NCI-H748 treated with DMSO at 0.1 percent for 48 hours (cell line): ENCODE results near the gene EME2.

Source experiments
- DNase-seq: peaks from one replicate; lab custom pipeline; 2025; lab: John Stamatoyannopoulos, UW

EME2 gene

DNA sequence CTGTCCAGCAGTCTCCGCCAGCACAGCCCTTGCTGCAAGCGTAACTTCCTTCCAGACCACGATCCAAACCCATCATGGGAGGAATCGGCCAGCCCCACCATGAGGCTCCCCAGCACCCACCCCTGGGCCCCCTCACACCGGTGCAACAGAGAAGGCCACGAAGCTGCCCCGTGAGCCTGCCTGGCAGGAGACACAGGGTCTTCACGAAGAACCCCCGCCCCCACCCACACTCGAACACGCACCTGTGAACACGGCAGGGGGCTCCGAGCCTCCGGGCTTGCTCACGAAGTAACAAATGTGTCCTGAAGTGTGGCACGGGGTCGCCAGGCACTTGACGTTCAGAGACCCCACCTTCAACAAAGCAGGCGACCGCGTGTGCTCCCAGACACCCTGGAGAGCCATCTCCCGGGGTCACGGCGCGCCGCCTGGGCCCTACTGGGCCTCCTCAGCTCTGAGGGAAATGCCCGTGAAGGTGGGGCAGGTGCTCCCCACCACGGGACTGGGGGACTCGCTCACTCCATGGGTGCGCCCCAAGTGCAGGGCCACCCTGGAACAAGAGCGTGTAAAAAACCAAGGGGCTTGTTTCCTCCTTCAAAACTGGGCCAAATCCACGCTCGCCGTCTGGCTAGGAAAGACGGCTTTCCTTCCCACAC is 46.4 kb downstream of the EME2 start:
- DNase-seq = no peak

DNA sequence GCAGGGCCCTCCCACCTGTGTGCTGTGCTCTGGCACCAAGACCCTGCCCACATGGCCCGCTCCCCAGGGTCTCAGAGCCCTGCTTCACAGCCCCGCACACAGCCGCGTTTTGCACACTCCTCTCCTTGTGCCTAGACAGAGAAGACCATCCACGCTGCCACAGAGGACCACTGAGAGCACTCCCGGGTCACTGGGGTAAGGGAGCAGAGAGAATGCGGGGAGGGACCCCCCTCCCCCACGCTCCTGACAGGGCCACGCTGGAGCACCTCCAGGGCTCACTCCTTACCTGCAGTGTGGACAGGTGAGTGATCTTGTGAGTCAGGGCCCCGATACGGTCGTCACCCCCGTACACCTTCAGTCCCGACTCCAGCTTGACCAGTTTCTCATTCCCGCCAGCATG is 47.0 kb downstream of the EME2 start:
- DNase-seq = no peak

DNA sequence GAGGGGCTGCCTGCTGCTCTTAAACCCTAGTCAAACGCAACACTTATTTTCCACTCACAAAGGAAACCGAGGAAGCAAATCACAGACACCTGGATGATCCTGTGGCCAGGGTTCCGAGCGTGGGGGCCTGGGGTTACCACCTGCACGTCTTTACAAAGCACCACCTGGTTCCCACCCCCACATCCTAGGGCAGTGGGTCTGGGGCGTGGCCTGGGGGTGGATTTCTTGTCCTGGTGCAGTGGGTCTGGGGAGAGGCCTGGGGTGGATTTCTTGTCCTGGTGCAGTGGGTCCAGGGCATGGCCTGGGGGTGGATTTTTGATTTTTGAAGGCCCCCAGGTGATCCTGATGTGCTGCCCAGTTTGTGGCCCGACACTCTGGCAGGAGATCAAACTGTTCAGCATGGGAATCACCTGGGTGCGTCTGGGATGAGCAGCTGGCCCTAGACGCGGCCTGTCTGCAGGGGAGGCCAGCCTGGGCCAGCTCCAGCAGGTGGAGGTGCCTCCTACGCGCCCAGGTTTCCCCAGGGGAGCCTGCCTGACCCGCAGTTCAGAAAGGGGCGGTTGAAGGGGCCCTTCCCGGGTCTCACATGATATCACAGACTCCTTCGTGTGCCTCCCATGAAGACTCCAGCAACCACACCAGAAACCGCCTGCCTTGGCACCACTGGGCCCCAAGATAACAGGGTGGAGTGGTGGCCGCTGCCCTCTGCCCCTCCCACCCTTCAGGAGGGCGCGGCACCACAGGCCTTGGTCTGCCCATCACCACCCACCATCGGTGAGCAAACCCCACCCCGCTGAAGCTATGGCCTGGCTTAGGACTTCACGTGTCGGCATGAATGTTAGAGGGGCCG is 47.7 kb downstream of the EME2 start:
- DNase-seq = no peak

DNA sequence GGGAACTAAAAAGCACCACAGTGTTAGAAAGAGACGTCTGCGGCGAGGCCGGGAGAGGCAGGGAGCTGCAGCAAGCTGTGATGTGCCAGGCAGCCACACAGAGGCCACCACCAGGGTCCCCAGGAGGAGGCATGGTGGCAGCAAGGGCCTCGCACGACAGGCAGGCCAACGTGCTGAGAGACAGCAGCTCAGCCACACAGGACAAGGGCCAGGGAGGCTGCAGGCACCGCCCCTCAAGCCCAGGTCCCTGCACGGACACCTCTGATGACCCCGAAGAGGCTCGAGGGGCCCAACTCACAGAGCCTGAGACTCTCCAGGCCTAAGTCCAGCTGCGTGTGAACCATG is 48.3 kb downstream of the EME2 start:
- DNase-seq = no peak

DNA sequence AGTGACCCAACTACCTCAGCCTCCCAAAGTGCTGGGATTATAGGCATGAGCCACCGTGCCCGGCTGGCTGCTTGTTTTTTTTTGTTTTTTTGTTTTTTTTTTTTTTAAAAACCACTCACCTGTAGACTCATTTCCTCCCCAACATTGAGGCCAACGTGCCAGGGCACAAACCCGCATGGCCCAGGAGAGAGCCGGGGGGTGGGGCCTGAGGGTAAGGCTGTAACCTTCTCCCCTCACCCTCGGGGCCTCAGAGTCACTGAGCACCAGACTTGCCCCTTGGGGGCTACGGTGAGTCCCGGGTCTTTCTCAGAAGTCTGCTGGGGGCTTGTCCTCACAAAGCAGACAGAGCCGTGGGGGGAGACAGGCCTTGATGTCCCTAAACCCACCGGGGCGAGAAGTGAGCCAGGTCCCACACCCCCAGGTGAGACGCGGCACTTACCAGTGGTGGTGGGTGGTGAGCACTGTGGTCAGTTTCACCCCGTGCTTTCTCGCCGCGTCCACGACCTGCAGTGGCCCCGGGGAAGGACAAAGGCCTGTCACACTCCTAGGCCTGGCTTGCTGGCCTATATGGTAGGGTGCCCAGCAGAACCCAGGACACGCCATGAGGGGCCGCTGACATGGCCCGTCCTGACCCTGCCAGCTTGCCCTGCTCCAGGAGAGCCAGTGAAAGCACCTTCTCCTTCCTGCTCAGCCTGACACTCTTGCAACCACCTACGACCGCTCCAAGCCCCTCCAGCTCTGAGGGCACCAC is 49.4 kb downstream of the EME2 start:
- DNase-seq = no peak

DNA sequence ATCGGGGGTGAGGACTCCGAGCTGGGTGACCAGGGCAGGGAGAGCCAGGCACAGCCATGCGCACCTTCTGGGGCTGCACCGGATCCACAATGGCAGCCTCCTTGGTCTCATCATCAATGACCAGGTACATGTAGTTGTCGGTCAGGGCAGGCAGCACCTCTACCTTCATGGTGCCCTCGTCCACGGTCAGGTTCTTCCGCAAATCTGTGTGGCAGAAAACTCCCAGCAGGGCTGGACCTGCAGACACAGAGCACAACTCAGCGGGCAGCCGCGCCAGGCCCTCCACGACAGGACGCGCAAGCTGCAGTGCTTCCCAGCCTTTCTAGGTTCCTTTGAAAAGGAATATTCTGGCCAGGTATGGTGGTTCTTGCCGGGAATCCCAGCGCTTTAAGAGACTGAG is 50.2 kb downstream of the EME2 start:
- no peak for DNase-seq

DNA sequence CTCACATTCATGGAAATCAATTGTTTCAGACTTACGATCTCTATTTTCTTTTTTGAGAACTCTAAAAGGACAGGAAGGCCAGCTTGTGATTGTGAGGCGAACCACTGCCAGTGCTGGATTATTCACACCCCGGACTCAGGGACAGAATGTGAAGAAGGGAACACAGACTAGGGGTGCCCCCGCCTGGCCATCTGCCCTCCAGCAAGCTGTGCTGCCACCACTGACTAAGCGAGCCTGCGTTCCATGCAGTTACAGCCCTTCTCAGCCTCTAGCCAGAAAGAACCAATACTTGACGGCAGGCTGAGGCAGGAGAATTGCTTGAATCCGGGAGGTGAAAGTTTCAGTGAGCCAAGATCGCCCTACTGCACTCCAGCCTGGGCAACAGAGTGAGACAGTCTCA is 51.2 kb downstream of the EME2 start:
- no peak for DNase-seq

DNA sequence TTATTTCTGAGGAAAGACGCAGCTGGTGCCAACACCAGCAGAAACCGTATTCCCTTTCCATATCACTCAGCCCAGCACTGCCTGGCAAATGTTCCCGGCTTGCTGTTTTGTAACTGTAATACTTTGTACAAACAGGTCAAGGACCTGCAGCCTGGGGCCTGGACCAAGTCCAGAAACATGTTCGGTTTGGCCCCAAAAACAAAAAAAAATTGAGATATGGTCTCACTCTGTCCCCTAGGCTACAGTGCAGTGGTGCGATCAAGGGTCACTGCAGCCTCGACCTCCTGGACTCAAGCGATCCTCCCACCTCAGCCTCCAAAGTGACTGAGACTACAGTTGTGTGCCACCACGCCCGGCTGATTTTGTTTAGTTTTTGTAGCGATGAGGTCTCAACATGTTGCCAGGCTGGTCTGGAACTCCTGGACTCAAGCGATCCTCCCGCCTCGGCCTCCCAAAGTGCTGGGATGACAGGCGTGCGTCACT is 52.8 kb downstream of the EME2 start:
- DNase-seq = no peak
